ENCODE results near the gene TMEM175.

- no peak for TF ChIP-seq POLR2A (IDR thresholded peaks at IDR 0.05; ENCODE audit: low read depth, low read length)
- TF ChIP-seq POLR2AphosphoS5 (IDR thresholded peaks at IDR 0.05; ENCODE audit: low read depth, low read length) = no peak
- no peak for TF ChIP-seq TAF1 (IDR thresholded peaks at IDR 0.05; ENCODE audit: borderline replicate concordance, low read depth, low read length)
Measured at GRCh38 chr4:921830-922331, 10.4 kb upstream of the TMEM175 start.
